ENCODE data around the gene CARD19. TPM values are rescaled to one million over a fixed set of nuclear protein-coding genes. Genes with fewer than 3 reads are reported as not detected.
A peak's percentile ranks its signal among the peaks of the same experiment; 100 is the strongest.

The CARD19 gene
- total RNA-seq, 1 experiment from 2014 or later: 84.8 TPM

GRCh38 chr9:93117924-93118862 lies 22.2 kb downstream of the CARD19 start:
- DNase-seq (ENCODE audit: low read depth): no peak

DNA sequence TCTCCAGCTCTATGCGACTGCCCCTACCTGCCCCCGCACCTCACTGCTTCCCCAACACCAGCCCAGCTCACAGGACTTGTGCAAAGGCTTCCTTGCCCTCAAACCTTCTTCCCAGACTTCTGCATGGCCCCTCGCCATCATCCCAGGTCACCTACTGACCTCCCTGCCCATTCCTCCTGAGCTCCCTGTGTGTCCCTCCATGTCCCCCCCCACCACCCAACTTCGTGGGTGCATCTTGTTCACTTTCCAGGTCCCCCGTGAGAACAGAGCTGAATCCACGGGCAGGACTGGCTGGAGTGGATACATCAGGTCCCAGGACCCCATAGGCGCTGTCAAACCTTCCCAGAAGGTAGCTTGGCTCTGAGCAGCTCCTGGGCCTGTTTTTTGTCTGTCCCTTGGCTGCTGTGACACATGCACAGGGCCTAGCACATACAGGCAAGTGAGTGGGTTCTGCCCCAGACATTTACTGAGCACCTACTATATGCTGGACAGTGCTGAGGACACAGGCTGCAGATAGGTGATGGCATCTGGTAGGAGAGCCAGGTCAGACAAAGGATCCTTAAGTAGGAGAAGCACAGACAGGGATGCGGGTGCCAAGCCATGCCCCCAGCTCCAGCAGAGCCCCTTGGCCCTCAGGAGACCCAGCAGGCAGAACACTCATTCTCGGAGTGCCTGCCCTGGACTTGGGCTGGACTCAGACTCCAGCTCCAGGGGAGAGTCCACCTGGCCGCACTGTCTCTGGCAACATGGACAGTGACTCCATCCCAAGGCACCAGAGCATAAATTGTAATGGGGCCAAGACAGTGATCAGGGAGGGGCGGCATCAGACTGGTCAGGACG lies 23.1 kb downstream of the CARD19 start:
- DNase-seq (ENCODE audit: low read depth): no peak

- no peak for DNase-seq (ENCODE audit: low read depth)
Observed at GRCh38 chr9:93119703-93119952, 23.6 kb downstream of the CARD19 start.

- DNase-seq (ENCODE audit: low read depth): peak; percentile 94
Observed at GRCh38 chr9:93119953-93120845, 24.2 kb downstream of the CARD19 start.

GRCh38 chr9:93120846-93121315 lies 24.9 kb downstream of the CARD19 start:
- DNase-seq (ENCODE audit: low read depth): no peak

DNA sequence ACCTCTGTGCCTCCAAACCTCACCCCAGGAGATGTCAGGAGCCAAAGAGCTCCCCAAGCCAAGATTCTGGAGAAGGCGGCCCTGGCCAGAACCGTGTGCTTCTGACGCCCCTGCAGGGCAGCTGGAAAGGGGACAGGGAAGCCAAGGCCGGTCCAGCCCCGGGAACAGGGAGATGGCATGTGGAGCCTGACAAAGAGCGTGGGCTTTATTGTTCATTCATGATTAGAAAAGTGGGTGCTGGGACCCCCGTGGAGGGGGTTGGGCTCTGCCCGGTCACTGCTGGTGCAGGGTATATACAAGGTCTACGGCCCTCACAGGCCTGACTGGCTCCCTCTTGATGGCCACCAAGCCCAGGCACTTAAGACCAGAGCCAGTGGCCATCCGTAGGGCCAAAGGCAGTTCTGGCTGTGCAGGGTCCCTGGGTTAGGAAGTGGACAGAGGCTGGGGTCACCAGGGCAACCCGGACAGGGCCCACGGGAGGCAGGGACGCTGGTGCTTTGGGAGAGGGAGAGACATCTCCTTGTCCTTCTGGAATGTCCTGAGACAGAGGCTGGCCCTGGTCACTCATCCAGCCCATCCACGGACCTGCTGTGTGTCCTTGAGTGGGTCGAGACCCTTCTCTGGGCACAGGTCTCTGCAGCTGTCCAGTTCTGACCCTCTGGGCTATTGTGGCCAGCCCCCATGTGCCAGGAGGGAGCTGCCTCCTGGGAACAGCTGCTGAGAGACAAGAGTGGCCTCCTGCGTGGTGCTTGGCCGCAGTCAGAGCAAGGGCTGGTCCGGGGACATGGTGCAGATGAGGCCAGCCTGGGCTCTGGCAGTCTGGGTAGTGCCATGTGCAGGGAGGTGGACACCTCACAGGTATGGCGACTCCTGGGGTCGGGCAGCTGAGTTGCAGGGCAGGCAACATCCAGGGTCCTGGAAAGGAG lies 25.6 kb downstream of the CARD19 start:
- no peak for DNase-seq (ENCODE audit: low read depth)

GRCh38 chr9:93122721-93123221 lies 26.8 kb downstream of the CARD19 start:
- DNase-seq (ENCODE audit: low read depth): no peak

DNA sequence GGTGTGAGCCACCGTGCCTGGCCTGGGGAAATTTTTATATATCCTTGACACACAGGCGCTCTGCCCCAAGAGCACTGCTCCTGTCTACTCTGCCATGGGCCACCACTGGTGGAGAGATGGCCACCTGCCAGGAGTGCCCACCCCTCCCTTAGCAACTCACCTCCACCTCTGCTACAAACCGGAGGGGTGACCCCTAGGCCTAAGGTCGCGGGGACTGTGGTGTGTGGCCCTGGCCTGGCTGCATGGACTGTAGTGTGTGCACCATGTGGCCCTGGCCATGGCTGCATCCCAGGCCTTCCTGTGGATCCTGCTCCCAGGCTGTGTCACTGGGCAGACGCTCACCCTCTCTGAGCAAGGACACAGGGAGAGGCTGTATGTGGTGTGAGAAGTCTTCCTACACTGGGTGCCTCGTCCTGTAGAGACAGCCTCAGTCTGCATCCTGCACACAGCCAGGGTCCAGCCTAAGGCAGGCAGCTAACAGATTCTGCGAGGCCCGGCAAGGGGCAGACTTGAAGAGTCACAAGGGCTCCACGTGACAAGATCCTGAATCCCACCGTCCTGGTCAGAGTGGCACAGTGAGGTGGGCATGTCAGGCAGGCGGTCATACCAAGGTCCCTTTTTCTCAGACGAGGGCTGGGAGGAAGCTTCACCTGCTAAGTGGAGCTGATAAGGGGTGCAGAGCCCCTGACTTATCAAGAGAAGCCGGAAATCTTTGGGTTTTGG lies 27.7 kb downstream of the CARD19 start:
- DNase-seq (ENCODE audit: low read depth): no peak

DNA sequence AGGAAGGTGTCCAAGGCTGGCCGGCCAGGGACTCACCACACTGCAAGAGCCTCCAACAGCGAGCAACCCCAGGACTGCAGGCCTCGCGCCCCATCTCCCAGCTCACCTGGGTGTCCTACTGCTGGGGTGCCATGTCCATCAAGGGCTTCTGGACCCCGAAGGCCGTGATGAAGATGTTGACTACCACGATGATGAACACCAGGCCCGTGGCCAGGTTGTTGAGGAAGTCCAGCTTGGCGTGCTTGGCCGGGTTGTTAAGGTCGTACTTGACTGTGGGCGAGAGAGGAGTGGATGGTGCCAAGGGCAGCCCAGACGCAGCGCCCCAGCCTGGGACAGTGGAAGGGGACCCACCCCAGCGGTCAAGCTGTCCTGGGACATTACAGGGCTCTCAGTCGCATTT lies 28.8 kb downstream of the CARD19 start:
- DNase-seq (ENCODE audit: low read depth): no peak

DNA sequence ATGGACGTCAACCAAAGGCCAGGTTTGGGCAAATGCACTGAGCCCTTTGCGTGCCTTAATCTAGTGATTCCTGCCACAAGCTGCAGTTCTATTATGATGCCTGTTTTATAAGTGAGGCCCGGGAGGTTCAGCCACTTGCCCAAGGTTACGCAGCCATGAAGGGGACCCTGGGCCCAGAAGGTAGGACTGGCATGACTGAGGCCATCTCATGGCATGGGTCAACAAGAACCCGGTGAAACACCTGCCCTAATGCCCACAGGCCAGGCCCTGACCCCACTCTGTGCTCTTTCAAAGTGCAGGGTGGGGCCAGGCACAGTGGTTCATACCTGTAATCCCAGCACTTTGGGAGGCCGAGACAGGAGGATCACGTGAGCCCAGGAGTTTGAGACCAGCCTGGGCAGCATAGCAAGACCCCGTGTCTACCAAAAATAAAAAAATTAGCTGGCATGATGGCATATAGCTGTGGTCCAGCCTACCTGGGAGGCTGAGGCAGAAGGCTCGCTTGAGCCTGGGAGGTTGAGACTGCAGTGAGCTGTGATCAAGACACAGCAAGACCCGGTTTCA lies 29.4 kb downstream of the CARD19 start:
- no peak for DNase-seq (ENCODE audit: low read depth)

DNA sequence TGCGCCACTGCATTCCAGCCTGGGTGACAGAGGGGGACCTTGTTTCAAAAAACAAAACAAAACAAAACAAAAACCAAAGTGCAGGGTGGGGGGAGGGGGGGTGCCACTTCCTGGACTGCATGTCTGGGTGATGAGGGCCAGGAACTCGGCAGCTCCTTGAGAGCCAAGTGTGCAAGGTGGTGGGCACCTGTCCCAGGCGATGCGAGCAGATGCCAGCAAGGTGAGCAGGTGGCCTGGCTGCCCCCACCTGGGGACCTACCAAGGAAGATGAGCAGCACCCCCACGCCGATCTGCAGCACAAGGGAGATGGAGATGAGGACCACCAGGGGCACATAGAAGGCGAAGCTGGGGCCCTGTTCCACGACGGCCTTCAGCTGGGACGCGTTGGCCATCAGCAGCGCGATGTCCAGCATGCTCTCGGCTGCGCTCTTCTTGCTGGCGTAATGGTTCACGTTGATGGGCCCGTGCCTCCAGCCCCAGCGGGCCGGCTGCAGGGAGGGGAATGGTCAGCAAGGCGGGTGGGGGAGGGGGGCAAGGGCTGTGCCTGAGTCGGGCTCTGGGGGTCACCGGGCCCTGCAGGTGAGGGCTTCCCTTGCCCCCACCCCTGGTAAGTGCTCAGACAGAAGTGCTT lies 30.2 kb downstream of the CARD19 start:
- DNase-seq (ENCODE audit: low read depth): no peak

GRCh38 chr9:93126825-93127368 lies 30.9 kb downstream of the CARD19 start:
- no peak for DNase-seq (ENCODE audit: low read depth)

DNA sequence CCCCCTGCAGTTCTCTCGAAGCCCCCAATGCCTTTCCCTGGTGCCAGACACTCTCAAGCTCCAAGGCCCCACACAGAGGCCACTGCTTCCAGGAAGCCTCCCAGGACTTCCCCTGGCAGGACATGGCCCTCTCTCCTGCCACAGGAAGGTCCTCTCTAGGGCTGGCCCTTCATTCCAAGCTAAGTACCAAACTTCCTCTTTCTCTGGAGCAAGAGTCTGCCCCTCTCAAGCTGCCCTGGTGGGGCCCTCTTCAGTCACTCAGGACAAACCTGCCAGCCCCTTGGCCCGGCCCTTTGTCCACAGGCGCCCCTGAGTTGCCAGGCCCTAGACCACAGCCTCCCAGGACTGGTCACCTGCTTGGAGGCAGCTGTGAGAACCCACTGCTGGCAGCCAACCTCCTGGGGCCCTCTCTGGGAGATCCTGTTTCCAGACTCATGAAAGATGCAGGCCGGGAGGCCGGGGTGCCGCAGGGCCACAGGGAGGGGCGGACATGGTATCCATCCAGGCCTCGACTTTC lies 31.4 kb downstream of the CARD19 start:
- DNase-seq (ENCODE audit: low read depth): peak; percentile 50

DNA sequence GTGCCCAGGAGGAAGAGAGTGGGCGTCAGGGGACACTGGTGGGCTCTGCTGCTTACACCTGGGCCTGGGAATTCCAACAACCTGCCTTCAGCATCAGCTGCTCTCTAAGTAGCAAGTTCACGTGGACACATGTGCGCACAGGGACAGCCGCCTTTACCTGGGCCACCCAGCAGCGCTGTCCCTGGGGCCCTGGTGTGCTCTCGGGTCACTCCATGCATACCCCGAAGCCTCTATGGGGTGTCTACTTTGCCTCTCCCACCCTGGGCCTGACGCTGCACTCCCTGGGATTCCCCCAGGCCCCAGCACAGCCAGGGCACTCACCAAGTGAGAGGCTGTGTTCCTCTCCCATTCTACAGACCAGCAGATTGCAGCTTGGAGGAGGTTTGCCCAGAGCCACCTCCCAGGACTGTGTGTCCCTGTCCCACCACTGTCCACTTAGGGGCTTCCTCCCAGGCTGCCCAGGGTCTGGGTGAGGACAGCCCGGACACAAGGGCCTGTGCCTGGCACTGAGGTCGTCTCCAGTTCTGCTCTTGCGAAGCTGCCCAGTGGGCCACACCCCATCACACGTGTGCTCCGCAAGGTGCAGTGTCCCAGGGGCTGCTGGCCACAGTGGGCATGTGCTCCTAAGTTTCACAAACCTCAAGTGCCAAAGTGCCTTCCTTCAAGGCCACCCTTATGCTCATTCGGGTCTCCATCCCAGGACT lies 32.1 kb downstream of the CARD19 start:
- no peak for DNase-seq (ENCODE audit: low read depth)

DNA sequence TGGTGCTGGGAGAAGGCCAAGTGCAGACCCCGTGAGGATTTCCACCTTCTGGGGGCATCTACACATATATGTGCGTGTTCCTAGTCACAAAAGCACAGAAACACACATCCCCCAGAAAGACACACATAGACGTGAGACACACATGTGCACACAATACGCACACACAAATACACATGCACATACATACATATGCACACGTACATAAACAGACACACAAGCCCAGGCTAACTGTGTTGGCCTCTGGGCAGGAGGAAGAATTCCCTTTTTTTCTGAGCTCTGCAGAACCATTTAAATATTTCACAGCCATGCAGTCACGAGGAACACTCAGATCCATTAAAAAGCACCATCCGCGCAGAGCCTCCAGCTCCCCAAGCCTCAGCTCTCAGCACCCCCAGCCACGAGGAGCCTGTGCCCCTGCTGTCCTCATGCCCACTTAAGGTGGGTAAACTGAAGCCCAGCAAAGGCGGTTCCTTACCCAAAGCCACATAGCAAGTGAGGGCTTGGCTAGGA lies 32.8 kb downstream of the CARD19 start:
- DNase-seq (ENCODE audit: low read depth): no peak

DNA sequence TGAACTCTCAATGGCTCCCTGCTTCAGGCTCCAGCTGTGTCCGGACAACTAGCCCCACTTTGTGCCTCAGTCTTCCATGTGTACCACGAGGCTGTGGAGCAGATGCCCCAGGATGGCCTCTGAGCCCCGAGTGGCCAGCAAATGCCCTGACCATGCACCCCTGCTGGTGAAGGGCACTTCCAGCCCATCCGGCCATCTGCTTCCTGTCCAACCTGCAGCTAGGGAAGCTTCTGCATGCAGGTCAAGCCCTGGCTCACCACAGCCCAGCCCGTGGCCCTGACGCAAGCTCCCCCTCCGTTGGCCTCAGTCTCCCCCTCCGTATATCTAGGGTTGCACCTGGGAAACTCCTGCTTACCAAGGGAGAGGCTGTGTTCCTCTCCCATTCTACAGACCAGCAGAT lies 33.3 kb downstream of the CARD19 start:
- no peak for DNase-seq (ENCODE audit: low read depth)

DNA sequence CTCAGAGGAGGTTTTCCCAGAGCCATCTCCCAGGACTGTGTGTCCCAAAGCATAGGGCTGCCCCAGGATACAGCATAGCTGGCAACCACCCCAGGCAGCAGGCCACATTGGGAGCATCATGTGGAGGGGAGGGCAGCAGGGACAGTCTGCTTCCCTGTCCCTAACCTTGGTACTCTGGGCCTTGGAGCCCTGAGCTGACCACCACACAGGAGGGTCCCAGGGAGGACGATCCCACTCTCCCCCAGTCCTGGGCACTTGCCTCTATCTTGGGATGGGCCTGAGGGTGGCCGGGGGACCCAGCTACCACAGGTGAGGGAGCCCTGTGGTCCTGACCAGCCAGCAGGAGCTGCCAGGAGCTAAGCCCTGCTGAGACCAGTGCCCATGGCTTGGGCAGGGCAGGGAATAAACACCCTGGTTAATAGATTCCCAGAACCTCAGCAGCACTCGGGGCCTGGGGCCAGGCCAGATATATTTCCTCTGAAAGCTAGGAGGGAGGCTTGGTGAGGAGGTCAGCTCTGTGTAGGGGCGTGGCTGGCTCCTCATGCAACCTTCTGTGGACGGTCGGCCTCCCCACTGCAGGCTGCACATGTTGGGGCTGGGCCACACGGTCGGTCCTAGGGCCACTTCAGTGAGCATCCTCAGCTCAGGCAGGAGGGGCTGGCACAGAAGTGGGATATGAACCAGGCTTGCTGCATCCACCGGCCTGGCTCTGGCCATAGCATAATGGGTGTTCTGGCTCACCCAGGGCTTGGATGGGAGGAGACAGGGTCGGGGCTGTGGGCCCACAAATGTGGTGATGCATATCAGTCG lies 33.9 kb downstream of the CARD19 start:
- DNase-seq (ENCODE audit: low read depth): no peak
